ENCODE data around the gene CTNND2.

DNA sequence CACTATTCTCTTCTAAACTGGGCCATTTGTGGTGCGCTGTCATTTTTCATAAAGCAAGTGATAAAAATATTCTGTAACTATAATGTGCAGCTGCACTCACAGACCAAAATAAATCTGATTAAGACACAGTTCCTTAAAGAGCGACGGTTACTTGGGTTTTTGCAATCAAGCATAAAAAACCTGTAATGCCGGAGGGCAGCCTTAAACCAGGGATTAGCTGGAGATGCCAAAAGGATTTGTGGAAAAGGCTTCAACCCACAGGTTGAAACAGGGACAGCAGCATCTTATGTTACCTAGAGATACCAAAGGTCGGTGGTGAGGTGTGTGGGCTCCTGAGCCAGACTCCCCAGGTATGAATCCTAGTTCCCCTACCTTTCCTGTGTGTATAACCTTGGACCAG lies 49.3 kb downstream of the CTNND2 start:
- TF ChIP-seq, protein P1, sequence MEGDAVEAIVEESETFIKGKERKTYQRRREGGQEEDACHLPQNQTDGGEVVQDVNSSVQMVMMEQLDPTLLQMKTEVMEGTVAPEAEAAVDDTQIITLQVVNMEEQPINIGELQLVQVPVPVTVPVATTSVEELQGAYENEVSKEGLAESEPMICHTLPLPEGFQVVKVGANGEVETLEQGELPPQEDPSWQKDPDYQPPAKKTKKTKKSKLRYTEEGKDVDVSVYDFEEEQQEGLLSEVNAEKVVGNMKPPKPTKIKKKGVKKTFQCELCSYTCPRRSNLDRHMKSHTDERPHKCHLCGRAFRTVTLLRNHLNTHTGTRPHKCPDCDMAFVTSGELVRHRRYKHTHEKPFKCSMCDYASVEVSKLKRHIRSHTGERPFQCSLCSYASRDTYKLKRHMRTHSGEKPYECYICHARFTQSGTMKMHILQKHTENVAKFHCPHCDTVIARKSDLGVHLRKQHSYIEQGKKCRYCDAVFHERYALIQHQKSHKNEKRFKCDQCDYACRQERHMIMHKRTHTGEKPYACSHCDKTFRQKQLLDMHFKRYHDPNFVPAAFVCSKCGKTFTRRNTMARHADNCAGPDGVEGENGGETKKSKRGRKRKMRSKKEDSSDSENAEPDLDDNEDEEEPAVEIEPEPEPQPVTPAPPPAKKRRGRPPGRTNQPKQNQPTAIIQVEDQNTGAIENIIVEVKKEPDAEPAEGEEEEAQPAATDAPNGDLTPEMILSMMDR (IDR thresholded peaks at IDR 0.05), result no peak
- TF ChIP-seq POLR2AphosphoS5 (IDR thresholded peaks at IDR 0.05) (no peak), POLR2A (IDR thresholded peaks at IDR 0.05; ENCODE audit: low read depth) (no peak)

Measured in esophagus muscularis mucosa (tissue), 3 donors.